SU-DHL-6 (cell line): ENCODE data around the gene PSMC3IP.

Source experiments
- EZH2phosphoT487 ChIP-seq: fragments of 200-600 bp; sonication (generic), shearing (Covaris generic); conservative IDR thresholded peaks from 2 replicates; pipeline ENCODE4 v1.6.1; 2018; ENCODE audit warnings: mild to moderate bottlenecking, antibody characterized with exemption, low read length, moderate library complexity, mixed read lengths
- TF ChIP-seq, protein P1 (sequence below): fragments of 200-600 bp; sonication (generic); IDR thresholded peaks from one replicate; pipeline ENCODE4 v1.5.1; 2017; ENCODE audit warnings: antibody characterized with exemption, mild to moderate bottlenecking, low read length, moderate library complexity; ENCODE audit not compliant: insufficient read depth, poor library complexity, severe bottlenecking

DNA sequence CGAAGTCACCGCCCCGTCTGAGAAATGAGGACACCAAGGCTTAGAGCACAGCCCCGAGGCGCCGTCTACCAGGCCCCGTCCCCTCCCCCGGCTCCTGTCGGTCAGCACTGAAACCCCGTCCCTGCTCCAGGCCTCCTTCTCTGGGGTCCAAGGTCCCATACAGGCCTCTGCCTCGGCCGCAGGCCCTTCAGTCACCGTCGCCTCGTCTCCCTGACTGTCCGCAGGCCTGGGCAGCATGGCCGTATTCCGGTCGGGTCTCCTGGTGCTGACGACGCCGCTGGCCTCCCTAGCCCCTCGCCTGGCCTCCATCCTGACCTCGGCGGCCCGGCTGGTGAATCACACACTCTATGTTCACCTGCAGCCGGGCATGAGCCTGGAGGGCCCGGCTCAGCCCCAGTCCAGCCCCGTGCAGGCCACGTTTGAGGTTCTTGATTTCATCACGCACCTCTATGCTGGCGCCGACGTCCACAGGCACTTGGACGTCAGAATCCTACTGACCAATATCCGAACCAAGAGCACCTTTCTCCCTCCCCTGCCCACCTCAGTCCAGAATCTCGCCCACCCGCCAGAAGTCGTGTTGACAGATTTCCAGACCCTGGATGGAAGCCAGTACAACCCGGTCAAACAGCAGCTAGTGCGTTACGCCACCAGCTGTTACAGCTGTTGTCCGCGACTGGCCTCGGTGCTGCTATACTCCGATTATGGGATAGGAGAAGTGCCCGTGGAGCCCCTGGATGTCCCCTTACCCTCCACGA, 15.0 kb downstream of the PSMC3IP start:
- TF ChIP-seq, protein P1, sequence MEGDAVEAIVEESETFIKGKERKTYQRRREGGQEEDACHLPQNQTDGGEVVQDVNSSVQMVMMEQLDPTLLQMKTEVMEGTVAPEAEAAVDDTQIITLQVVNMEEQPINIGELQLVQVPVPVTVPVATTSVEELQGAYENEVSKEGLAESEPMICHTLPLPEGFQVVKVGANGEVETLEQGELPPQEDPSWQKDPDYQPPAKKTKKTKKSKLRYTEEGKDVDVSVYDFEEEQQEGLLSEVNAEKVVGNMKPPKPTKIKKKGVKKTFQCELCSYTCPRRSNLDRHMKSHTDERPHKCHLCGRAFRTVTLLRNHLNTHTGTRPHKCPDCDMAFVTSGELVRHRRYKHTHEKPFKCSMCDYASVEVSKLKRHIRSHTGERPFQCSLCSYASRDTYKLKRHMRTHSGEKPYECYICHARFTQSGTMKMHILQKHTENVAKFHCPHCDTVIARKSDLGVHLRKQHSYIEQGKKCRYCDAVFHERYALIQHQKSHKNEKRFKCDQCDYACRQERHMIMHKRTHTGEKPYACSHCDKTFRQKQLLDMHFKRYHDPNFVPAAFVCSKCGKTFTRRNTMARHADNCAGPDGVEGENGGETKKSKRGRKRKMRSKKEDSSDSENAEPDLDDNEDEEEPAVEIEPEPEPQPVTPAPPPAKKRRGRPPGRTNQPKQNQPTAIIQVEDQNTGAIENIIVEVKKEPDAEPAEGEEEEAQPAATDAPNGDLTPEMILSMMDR, result no peak
- no peak for TF ChIP-seq EZH2phosphoT487
